Heart right ventricle (tissue), 16 donors: Measurements from ENCODE around the gene PNPLA6. TPM values are rescaled to one million over a fixed set of nuclear protein-coding genes. Genes with fewer than 3 reads are reported as not detected.

Experiments used
- ATAC-seq, 8 donors: fragments of 200-7000 bp; cut with Tn5 transposase; one replicate each; pipeline ENCODE4 v1.9.1; 2020; ENCODE audit warnings: mild to moderate bottlenecking in 8 of 8, moderate library complexity in 8 of 8, moderate number of reproducible peaks in 1 of 8
- DNase-seq, 2 donors: peaks; one replicate each; pipeline ENCODE4 v3.0.0-alpha.2; 2020
- H3K27ac ChIP-seq, 10 donors: fragments of 200-600 bp; sonication (generic) in 2 of 10; one replicate each; pipeline versions ENCODE4 v1.5.0 to v1.8.0; 2020 to 2022; ENCODE audit warnings: mild to moderate bottlenecking in 3 of 10
- H3K27me3 ChIP-seq, 7 donors: fragments of 200-600 bp; one replicate each; pipeline ENCODE4 v1.8.0; 2021 to 2022; ENCODE audit warnings: mild to moderate bottlenecking in 2 of 7
- H3K36me3 ChIP-seq, 9 donors: fragments of 200-600 bp; sonication (generic) in 1 of 9; one replicate each; pipeline versions ENCODE4 v1.5.0 to v1.8.0; 2020 to 2022; ENCODE audit warnings: mild to moderate bottlenecking in 2 of 9
- H3K4me1 ChIP-seq, 9 donors: fragments of 200-600 bp; sonication (generic) in 1 of 9; one replicate each; pipeline versions ENCODE4 v1.5.0 to v1.8.0; 2020 to 2022; ENCODE audit warnings: mild to moderate bottlenecking in 4 of 9
- H3K4me3 ChIP-seq, 10 donors: fragments of 200-600 bp; sonication (generic) in 2 of 10; one replicate each; pipeline versions ENCODE4 v1.5.0 to v1.8.0; 2020 to 2022; ENCODE audit warnings: mild to moderate bottlenecking in 7 of 10, moderate library complexity in 2 of 10
- H3K9me3 ChIP-seq, 11 donors: fragments of 200-600 bp in 10 of 11; sonication (generic) in 2 of 11; one replicate each; pipeline versions ENCODE4 v1.5.0 to v1.8.0; 2013 to 2022; ENCODE audit warnings: mild to moderate bottlenecking in 2 of 11, control low read depth in 1 of 11, moderate library complexity in 1 of 11
- CTCF ChIP-seq, 9 donors: fragments of 200-600 bp; sonication (generic) in 2 of 9; IDR thresholded peaks; one replicate each; pipeline versions ENCODE4 v1.5.0 to v1.8.0; 2021 to 2022; ENCODE audit warnings: antibody characterized with exemption in 9 of 9, mild to moderate bottlenecking in 5 of 9, moderate library complexity in 1 of 9
- WGBS, 2 donors: extraction: QIAGEN DNeasy Blood & Tissue Kit; methylation state at CpG; one replicate each; pipeline ENCODE4 v1.1.7; 2013; ENCODE audit warnings: inconsistent platforms in 1 of 2; 5-methylcytosine and 5-hydroxymethylcytosine counted together
- intact Hi-C, 10 donors: fragments of 100-400 bp; cut with DNase I; formaldehyde crosslinking; loops; one replicate each; pipeline versions ENCODE4 v1.11.1 to v1.14.2; 2022
- polyA plus RNA-seq, 2 donors: library from polyadenylated mRNA; stranded (reverse); fragments of 200-250 nt; gene quantifications; one replicate each; pipeline ENCODE4 v1.2.3, GENCODE V29; 2013
- total RNA-seq, 10 donors: library from RNA; stranded (reverse); fragmentation: NEBNext Ultra II Directional in 3 of 10; extraction: Animal tissue kit (Norgen Biotek cat#: 25700) in 3 of 10; gene quantifications; one replicate each; pipeline versions ENCODE4 v1.2.1 to v1.2.4, GENCODE V29; 2021 to 2023
- donor health status: Arrhythmogenic right ventricular cardiomyopathy.
- donor health status: ischemic (EF 13 %, LVEDD 7.1; RV severe dilation, severe dysfunction).
- donor health status: healthy with polysubstance abuse.
- donor health status: DM: no; HTN: yes; CAD: no.
- donor health status: DM: no; HTN: no; CAD: no.
- donor health status: ischemic (EF 25% LVEDD 6.9; RV normal size, moderate dysfunction).
- donor health status: ischemic (EF 25% LVEDD 5.7; RV mildly dilated, moderate dysfunction).
- donor health status: healthy.
- donor health status: DM: yes; HTN: yes; CAD: no.
- donor health status: Ischemic cardiomyopathy.
- donor health status: ischemic (EF 35%, LVEDD 5.7; RV mildly dilated, moderate dysfunction).
- donor health status: nonischemic (EF 11% LVEDD 7.7; RV severe dilation, severe dysfunction).
- donor health status: DM: yes; HTN: yes; CAD: no.
- donor health status: PGD.
- donor health status: ischemic (EF 29% LVEDD 5.4; RV normal size, mild dysfunction).
- donor health status: nonischemic (EF 23%, LVEDD 6.1; RV moderate dilation, normal function).

The PNPLA6 gene
- total and polyA plus RNA-seq, 12 donors = 33.9 to 73.8 (median 41.6) TPM

- intact Hi-C loops = loop anchor here in 3 of 10 donors (5.0 to 10.0 kb wide), 2 partner anchors 33 to 126 kb away; partner anchors contain the start of gene PEX11G (in 2 of the 3)
- 90 to 93% methylated on average over 51 of the region's 51 CpGs for WGBS, 2 donors
- H3K27ac ChIP-seq = no peak overlapping the region
- H3K36me3 ChIP-seq = peaks cover 0 to 29% (median 3%) of the 10 kb centered on the region in 9 donors
- H3K4me3 ChIP-seq = no peak overlapping the region
- no peaks in the 10 kb centered on the region for H3K9me3 ChIP-seq
- TF ChIP-seq CTCF (IDR thresholded peaks at IDR 0.05) = no peak
- peaks cover 0 to 12% (median 0%) of the 10 kb centered on the region in 7 donors for H3K27me3 ChIP-seq
- DNase-seq (no peak), ATAC-seq (no peak)
- peaks cover 12 to 40% (median 26%) of the 10 kb centered on the region in 9 donors for H3K4me1 ChIP-seq
Observed at GRCh38 chr19:7520131-7521051, 15.1 kb upstream of the PNPLA6 start.

GRCh38 chr19:7521551-7522071 lies 13.9 kb upstream of the PNPLA6 start:
- ATAC-seq = peak in 1 of 8 donors; percentile 4
- H3K27ac ChIP-seq = peak overlapping the region in 9 of 10 donors; percentile 7 to 88 (median 56)
- peak overlapping the region; percentile 9 to 98 (median 82) for H3K4me3 ChIP-seq
- peaks cover 0 to 4% (median 0%) of the 10 kb centered on the region in 7 donors for H3K27me3 ChIP-seq
- H3K9me3 ChIP-seq = no peaks in the 10 kb centered on the region
- intact Hi-C loops = loop anchor here in 3 of 10 donors (5.0 to 10.0 kb wide), 2 partner anchors 34 to 127 kb away; partner anchors contain the start of gene PEX11G (in 2 of the 3)
- H3K36me3 ChIP-seq = peaks cover 0 to 42% (median 6%) of the 10 kb centered on the region in 9 donors
- WGBS, 2 donors = 47 to 49% methylated on average over 10 of the region's 10 CpGs
- peaks cover 12 to 32% (median 26%) of the 10 kb centered on the region in 9 donors for H3K4me1 ChIP-seq
- DNase-seq = no peak
- TF ChIP-seq CTCF (IDR thresholded peaks at IDR 0.05) = no peak

- 1% methylated on average over 62 to 65 of the region's 65 CpGs for WGBS, 2 donors
- intact Hi-C loops = loop anchor here in 3 of 10 donors (5.0 to 10.0 kb wide), 2 partner anchors 35 to 127 kb away; partner anchors contain the start of gene PEX11G (in 2 of the 3)
- Histone ChIP-seq H3K4me3 (peak within 1 kb of the TSS; percentile 76 to 98 (median 82)), H3K4me1 (peaks cover 7 to 28% (median 20%) of the 10 kb centered on the region in 9 donors), H3K27ac (peak within 1 kb of the TSS in 9 of 10 donors; percentile 7 to 88 (median 62)), H3K36me3 (peaks cover 0 to 49% (median 6%) of the 10 kb centered on the region in 9 donors), H3K27me3 (no peaks in the 10 kb centered on the region), H3K9me3 (no peaks in the 10 kb centered on the region)
- no peak for TF ChIP-seq CTCF (IDR thresholded peaks at IDR 0.05)
- peak; percentile 92 to 98 (median 94) for ATAC-seq
- peak; percentile 99 to 100 for DNase-seq
Observed at GRCh38 chr19:7522072-7522922, 13.2 kb upstream of the PNPLA6 start, which contains the start of gene MCOLN1. MCOLN1 (plus strand) TSS chr19:7522624; CDS start chr19:7522751, 127 bp downstream.
